Psoas muscle (tissue), 7 donors: Measurements from ENCODE around the gene LASP1NB.
A peak's percentile ranks its signal among the peaks of the same experiment; 100 is the strongest.

ENCODE experiments used
- ATAC-seq, 4 donors: fragments of 200-7000 bp; cut with Tn5 transposase; one replicate each; pipeline ENCODE4 v1.9.1; 2020; ENCODE audit warnings: moderate library complexity in 3 of 4, mild to moderate bottlenecking in 2 of 4
- DNase-seq, 2 donors: peaks; one replicate each; pipeline ENCODE4 v3.0.0-alpha.2; 2020
- H3K27ac ChIP-seq: fragments of 200-600 bp; one replicate; pipeline ENCODE4 v1.8.0; 2022
- H3K27me3 ChIP-seq, 3 donors: fragments of 200-600 bp in 1 of 3; one replicate each; pipeline versions ENCODE4 v1.6.1 to v1.8.0; 2013 to 2022; ENCODE audit warnings: low read length in 2 of 3, mild to moderate bottlenecking in 2 of 3, moderate library complexity in 1 of 3; ENCODE audit not compliant: insufficient read depth in 3 of 3
- H3K36me3 ChIP-seq, 2 donors: fragments of 200-600 bp in 1 of 2; one replicate each; pipeline versions ENCODE4 v1.6.1 to v1.8.0; 2013 to 2022; ENCODE audit warnings: low read depth in 1 of 2, mild to moderate bottlenecking in 1 of 2, moderate library complexity in 1 of 2; ENCODE audit not compliant: insufficient read depth in 1 of 2
- H3K4me1 ChIP-seq: fragments of 200-600 bp; one replicate; pipeline ENCODE4 v1.8.0; 2022
- H3K4me3 ChIP-seq: fragments of 200-600 bp; one replicate; pipeline ENCODE4 v1.8.0; 2022; ENCODE audit warnings: mild to moderate bottlenecking
- H3K9me3 ChIP-seq: fragments of 200-600 bp; one replicate; pipeline ENCODE4 v1.8.0; 2022
- CTCF ChIP-seq: fragments of 200-600 bp; IDR thresholded peaks from one replicate; pipeline ENCODE4 v1.8.0; 2022; ENCODE audit warnings: antibody characterized with exemption
- WGBS, 3 donors: extraction: QIAGEN DNeasy Blood & Tissue Kit; methylation state at CpG; one replicate each; pipeline versions ENCODE4 v1.1.6 to v1.1.7; 2013; 5-methylcytosine and 5-hydroxymethylcytosine counted together
- intact Hi-C, 2 donors: fragments of 100-400 bp; cut with DNase I; formaldehyde crosslinking; loops; one replicate each; pipeline versions ENCODE4 v1.11.0 to v1.14.2; 2022
- donor health status: healthy with polysubstance abuse.
- donor health status: DM: no; HTN: no; CAD: no; lungs with moderate emphysema.
- donor health status: Bipolar disorder and iron deficiency.
- donor health status: healthy.
- donor health status: DM: yes; HTN: yes; CAD: no.
- donor health status: DM: no; HTN: no; CAD: no.
- donor health status: DM: yes; HTN: yes; CAD: no.

Gene LASP1NB

GRCh38 chr17:38896346-38896954, 29.0 kb upstream of the LASP1NB start:
- WGBS, 3 donors: 27 to 47% (median 33%) methylated on average over 13 of the region's 13 CpGs
- TF ChIP-seq CTCF: no peak
- H3K4me1 ChIP-seq: peaks cover 46% of the 10 kb centered on the region

GRCh38 chr17:38897176-38897575, 28.2 kb upstream of the LASP1NB start:
- DNase-seq (peak; percentile 84 to 93), ATAC-seq (peak; percentile 57 to 70 (median 63))
- H3K27me3 ChIP-seq: no peaks in the 10 kb centered on the region
- WGBS, 3 donors: 6 to 12% (median 10%) methylated on average over 6 of the region's 6 CpGs
- H3K4me1 ChIP-seq: peaks cover 53% of the 10 kb centered on the region
- H3K27ac ChIP-seq: peak overlapping the region; percentile 59
- peaks cover 0 to 10% of the 10 kb centered on the region in 2 donors for H3K36me3 ChIP-seq
- no peak overlapping the region for H3K4me3 ChIP-seq
- intact Hi-C loops: no loop called here
- no peaks in the 10 kb centered on the region for H3K9me3 ChIP-seq
- no peak for TF ChIP-seq CTCF

More at GRCh38 chr17:38896346-38896954, 29.0 kb upstream of the LASP1NB start:
- H3K9me3 ChIP-seq: no peaks in the 10 kb centered on the region
- ATAC-seq (no peak), DNase-seq (no peak)
- no peaks in the 10 kb centered on the region for H3K27me3 ChIP-seq
- intact Hi-C loops: no loop called here
- H3K27ac ChIP-seq: peak overlapping the region; percentile 42
- no peak overlapping the region for H3K4me3 ChIP-seq
- H3K36me3 ChIP-seq: peaks cover 0 to 17% of the 10 kb centered on the region in 2 donors

GRCh38 chr17:38897671-38898290, 27.6 kb upstream of the LASP1NB start:
- peaks cover 0 to 6% of the 10 kb centered on the region in 2 donors for H3K36me3 ChIP-seq
- DNase-seq (no peak), ATAC-seq (peak in 3 of 4 donors; percentile 4 to 20 (median 17))
- H3K27ac ChIP-seq: peak overlapping the region; percentile 59
- no peaks in the 10 kb centered on the region for H3K9me3 ChIP-seq
- no peaks in the 10 kb centered on the region for H3K27me3 ChIP-seq
- WGBS, 3 donors: 28 to 50% (median 35%) methylated on average over 12 of the region's 12 CpGs
- intact Hi-C loops: no loop called here
- TF ChIP-seq CTCF: no peak
- H3K4me3 ChIP-seq: no peak overlapping the region
- peaks cover 58% of the 10 kb centered on the region for H3K4me1 ChIP-seq

GRCh38 chr17:38898291-38898679, 27.1 kb upstream of the LASP1NB start:
- WGBS, 3 donors: 19 to 42% (median 20%) methylated on average over 9 of the region's 9 CpGs
- no peak for TF ChIP-seq CTCF
- ATAC-seq (no peak), DNase-seq (no peak)
- no peaks in the 10 kb centered on the region for H3K27me3 ChIP-seq
- no peaks in the 10 kb centered on the region for H3K9me3 ChIP-seq
- intact Hi-C loops: no loop called here
- peak overlapping the region; percentile 59 for H3K27ac ChIP-seq
- peaks cover 0 to 5% of the 10 kb centered on the region in 2 donors for H3K36me3 ChIP-seq
- peak overlapping the region; percentile 24 for H3K4me3 ChIP-seq
- peaks cover 56% of the 10 kb centered on the region for H3K4me1 ChIP-seq
